ENCODE results near the gene CAVIN1. TPM values are rescaled to one million over a fixed set of nuclear protein-coding genes. Genes with fewer than 3 reads are reported as not detected.
"Not testable (repeated sequence)": the region's sequence is repeated elsewhere in the genome, so short reads cannot be mapped to it uniquely, and the experiment has no call there.

CAVIN1 gene
- total RNA-seq, 1 experiment from 2014 or later: 46.9 TPM

DNA sequence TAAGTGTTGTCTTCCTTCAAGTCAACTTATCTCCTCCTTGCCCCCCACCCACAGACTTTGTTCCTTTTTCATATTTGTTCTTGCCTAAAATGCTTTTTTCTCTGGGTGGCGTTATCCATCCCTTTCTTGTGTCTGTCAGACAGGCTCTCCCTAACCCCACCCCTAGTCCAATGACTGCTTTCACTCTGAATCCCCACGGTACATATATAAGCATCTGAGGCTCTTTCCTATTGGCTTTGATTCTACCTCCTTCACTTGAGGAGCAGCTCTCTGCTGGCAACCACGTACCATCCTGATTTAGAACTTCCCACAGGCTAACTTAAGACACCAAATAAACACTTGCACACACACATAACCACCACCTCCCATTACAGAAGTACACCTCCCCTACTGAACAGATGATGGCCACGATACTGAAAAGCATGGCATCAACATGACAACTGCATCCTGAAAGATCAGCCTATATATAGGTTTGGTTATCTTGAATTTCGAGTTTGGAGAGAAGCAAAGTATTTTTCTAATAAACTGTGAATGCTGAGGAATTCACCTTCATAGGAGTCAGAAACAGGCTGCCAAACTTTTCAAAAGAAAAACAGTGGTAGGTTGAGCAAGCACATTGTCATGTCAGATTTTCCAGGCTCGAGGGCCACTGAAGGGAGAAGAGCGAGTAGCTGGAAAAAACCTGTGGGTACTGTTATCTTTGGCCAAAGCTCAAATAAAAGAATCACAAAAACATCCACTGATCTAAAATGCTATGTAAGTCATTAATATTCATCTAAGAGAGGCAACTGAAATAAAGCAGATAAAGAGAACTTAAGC lies 59.1 kb downstream of the CAVIN1 start:
- no peak for DNase-seq
- Histone ChIP-seq H3K4me3 (no peak overlapping the region), H3K27ac (no peak overlapping the region), H3K27me3 (no peaks in the 10 kb centered on the region), H3K4me1 (no peaks in the 10 kb centered on the region), H3K9me3 (replicated peaks) (0 out of 2 replicates have a peak, but pooled peaks cover 5% of the 10 kb centered on the region), H3K36me3 (no peaks in the 10 kb centered on the region; the same call in 1 of the 2 replicates)

DNA sequence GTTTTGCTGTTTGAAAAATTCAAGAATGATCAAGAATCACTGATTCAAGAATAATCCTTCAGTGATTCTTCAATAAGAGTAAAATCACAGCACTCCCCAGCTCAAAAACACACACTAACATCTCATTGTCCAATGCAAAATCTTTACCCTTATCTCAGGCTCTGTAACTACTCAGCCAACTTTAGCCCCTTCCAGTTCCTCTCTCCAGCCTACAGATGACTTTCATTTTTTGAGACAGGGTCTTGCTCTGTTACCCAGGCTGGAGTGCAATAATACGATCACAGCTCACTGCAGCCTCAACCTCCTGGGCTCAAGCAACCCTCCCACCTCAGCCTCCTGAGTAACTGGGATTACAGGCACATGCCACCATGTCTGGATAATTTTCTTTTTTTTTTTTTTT lies 59.8 kb downstream of the CAVIN1 start:
- Histone ChIP-seq H3K4me1 (no peaks in the 10 kb centered on the region), H3K27ac (no peak overlapping the region), H3K9me3 (replicated peaks) (0 out of 2 replicates have a peak, but pooled peaks cover 5% of the 10 kb centered on the region), H3K4me3 (no peak overlapping the region), H3K36me3 (no peaks in the 10 kb centered on the region; the same call in 1 of the 2 replicates), H3K27me3 (no peaks in the 10 kb centered on the region)
- DNase-seq: no peak

GRCh38 chr17:42362245-42362961 lies 60.7 kb downstream of the CAVIN1 start:
- H3K9me3 ChIP-seq (replicated peaks): 0 out of 2 replicates have a peak, but pooled peaks cover 5% of the 10 kb centered on the region
- H3K27ac ChIP-seq: no peak overlapping the region
- no peaks in the 10 kb centered on the region for H3K27me3 ChIP-seq
- H3K4me3 ChIP-seq: no peak overlapping the region
- no peaks in the 10 kb centered on the region for H3K4me1 ChIP-seq
- DNase-seq: no peak
- H3K36me3 ChIP-seq: no peaks in the 10 kb centered on the region

- H3K27ac ChIP-seq: no peak overlapping the region
- H3K27me3 ChIP-seq: no peaks in the 10 kb centered on the region
- H3K4me3 ChIP-seq: no peak overlapping the region
- no peaks in the 10 kb centered on the region for H3K4me1 ChIP-seq
- no peaks in the 10 kb centered on the region for H3K36me3 ChIP-seq
- H3K9me3 ChIP-seq (replicated peaks): 0 out of 2 replicates have a peak, but pooled peaks cover 5% of the 10 kb centered on the region
- no peak for DNase-seq
Observed at GRCh38 chr17:42361781-42362186, 61.3 kb downstream of the CAVIN1 start.

- not testable (repeated sequence) for H3K4me1 ChIP-seq; H3K27me3 ChIP-seq; H3K4me3 ChIP-seq; H3K9me3 ChIP-seq (replicated peaks); H3K36me3 ChIP-seq; DNase-seq; H3K27ac ChIP-seq
Observed at GRCh38 chr17:42360388-42360787, 62.7 kb downstream of the CAVIN1 start.

DNA sequence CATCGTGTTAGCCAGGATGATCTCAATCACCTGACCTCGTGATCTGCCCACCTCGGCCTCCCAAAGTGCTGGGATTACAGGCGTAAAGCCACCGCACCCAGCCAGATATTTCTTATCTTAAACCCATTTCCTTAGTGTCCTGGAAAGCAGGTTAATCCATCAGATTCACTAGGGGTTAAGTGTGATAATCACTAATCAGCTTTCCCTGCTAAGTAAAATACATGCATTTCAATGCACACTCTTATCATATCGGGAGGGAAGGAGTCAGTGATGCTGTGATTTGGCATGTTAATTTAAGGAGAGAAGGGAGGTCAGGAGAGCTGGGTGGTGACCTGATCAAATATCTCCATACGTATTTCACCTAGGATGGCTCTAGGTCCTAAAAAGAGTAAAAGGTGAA lies 63.9 kb downstream of the CAVIN1 start:
- H3K27me3 ChIP-seq: no peaks in the 10 kb centered on the region
- no peak overlapping the region for H3K27ac ChIP-seq
- 0 out of 2 replicates have a peak, but pooled peaks cover 5% of the 10 kb centered on the region for H3K9me3 ChIP-seq (replicated peaks)
- no peaks in the 10 kb centered on the region for H3K36me3 ChIP-seq
- H3K4me3 ChIP-seq: no peak overlapping the region
- H3K4me1 ChIP-seq: no peaks in the 10 kb centered on the region
- DNase-seq: no peak

- H3K4me1 ChIP-seq: no peaks in the 10 kb centered on the region
- 0 out of 2 replicates have a peak, but pooled peaks cover 5% of the 10 kb centered on the region for H3K9me3 ChIP-seq (replicated peaks)
- no peaks in the 10 kb centered on the region for H3K36me3 ChIP-seq
- no peak for DNase-seq
- no peak overlapping the region for H3K27ac ChIP-seq
- no peak overlapping the region for H3K4me3 ChIP-seq
- no peaks in the 10 kb centered on the region for H3K27me3 ChIP-seq
Observed at GRCh38 chr17:42358434-42358833, 64.6 kb downstream of the CAVIN1 start.

- no peak for DNase-seq
- H3K4me1 ChIP-seq: no peaks in the 10 kb centered on the region
Observed at GRCh38 chr17:42354956-42355843, 67.9 kb downstream of the CAVIN1 start.

More at GRCh38 chr17:42354956-42355843, 67.9 kb downstream of the CAVIN1 start:
- H3K4me3 ChIP-seq: no peak overlapping the region
- H3K27me3 ChIP-seq: no peaks in the 10 kb centered on the region
- no peaks in the 10 kb centered on the region for H3K36me3 ChIP-seq
- no peak overlapping the region for H3K27ac ChIP-seq
- H3K9me3 ChIP-seq (replicated peaks): no peaks in the 10 kb centered on the region

Other genes with a start within 250 kb of the CAVIN1 start
- gene KCNH4, start 242.1 kb downstream of the CAVIN1 start, total RNA-seq (2014; rRNA removed; shearing (Covaris generic)): 0.04 TPM in 1 of 2 replicates, not detected in the other
- 1.0 TPM in 1 of 2 replicates, not detected in the other for gene HCRT, start 237.8 kb downstream of the CAVIN1 start, total RNA-seq (2014; rRNA removed; shearing (Covaris generic))
- gene GHDC, start 228.8 kb downstream of the CAVIN1 start, total RNA-seq (2014; rRNA removed; shearing (Covaris generic)): 6.7 and 9.9 TPM in 2 replicates
- gene STAT5B, start 146.9 kb downstream of the CAVIN1 start, total RNA-seq (2014; rRNA removed; shearing (Covaris generic)): 25.7 and 31.1 TPM in 2 replicates
- gene STAT5A, start 134.8 kb downstream of the CAVIN1 start, total RNA-seq (2014; rRNA removed; shearing (Covaris generic)): 5.0 and 5.9 TPM in 2 replicates
- 107 and 113 TPM in 2 replicates for gene STAT3, start 34.8 kb downstream of the CAVIN1 start, total RNA-seq (2014; rRNA removed; shearing (Covaris generic))
- gene ATP6V0A1, start 35.6 kb upstream of the CAVIN1 start, total RNA-seq (2014; rRNA removed; shearing (Covaris generic)): 25.3 and 30.9 TPM in 2 replicates
- 20.6 and 22.2 TPM in 2 replicates for gene NAGLU, start 113.0 kb upstream of the CAVIN1 start, total RNA-seq (2014; rRNA removed; shearing (Covaris generic))
- 0.73 and 0.76 TPM in 2 replicates for gene HSD17B1, start 129.7 kb upstream of the CAVIN1 start, total RNA-seq (2014; rRNA removed; shearing (Covaris generic))
- 33.7 and 36.3 TPM in 2 replicates for gene COASY, start 138.9 kb upstream of the CAVIN1 start, total RNA-seq (2014; rRNA removed; shearing (Covaris generic))
- 44.5 and 48.4 TPM in 2 replicates for gene MLX, start 143.8 kb upstream of the CAVIN1 start, total RNA-seq (2014; rRNA removed; shearing (Covaris generic))
- gene PSMC3IP, start 154.5 kb upstream of the CAVIN1 start, total RNA-seq (2014; rRNA removed; shearing (Covaris generic)): 23.8 and 29.7 TPM in 2 replicates
- gene RETREG3, start 186.1 kb upstream of the CAVIN1 start, total RNA-seq (2014; rRNA removed; shearing (Covaris generic)): 34.5 and 36.2 TPM in 2 replicates
- 111 and 122 TPM in 2 replicates for gene TUBG1, start 186.4 kb upstream of the CAVIN1 start, total RNA-seq (2014; rRNA removed; shearing (Covaris generic))
- gene TUBG2, start 236.0 kb upstream of the CAVIN1 start, total RNA-seq (2014; rRNA removed; shearing (Covaris generic)): 6.2 and 10.4 TPM in 2 replicates

All from SJCRH30 (cell line).